ENCODE measurements around the gene TDRD7.

Gene TDRD7

GRCh38 chr9:97431549-97432143, 19.8 kb downstream of the TDRD7 start:
- Histone ChIP-seq H3K79me1 (ENCODE audit: low read depth, low read length) (no peaks in the 10 kb centered on the region), H2BK12ac (ENCODE audit: low read length) (no peak overlapping the region), H3K36me3 (replicated peaks in 1 of 2; ENCODE audit: control insufficient read depth in 2 of 2, insufficient read depth in 2 of 2, low read length in 2 of 2) (no peaks in the 10 kb centered on the region), H2BK120ac (ENCODE audit: low read depth, low read length) (no peak overlapping the region), H3K18ac (ENCODE audit: low read length) (no peak overlapping the region), H2BK15ac (ENCODE audit: low read length) (no peak overlapping the region), H3K9ac (ENCODE audit: low read depth, low read length, poor library complexity) (no peak overlapping the region), H3K4me3 (ENCODE audit: low read length in 2 of 2) (no peak overlapping the region), H3K27ac (replicated peaks; ENCODE audit: low read length) (no peak overlapping the region), H4K8ac (ENCODE audit: low read depth, low read length) (no peak overlapping the region), H3K4ac (ENCODE audit: low read length) (no peak overlapping the region), H2AFZ (ENCODE audit: low read length) (no peak overlapping the region), H3K23ac (ENCODE audit: low read depth, low read length, poor library complexity) (no peak overlapping the region), H2AK5ac (ENCODE audit: low read depth, low read length) (no peak overlapping the region), H3K14ac (ENCODE audit: low read length) (no peak overlapping the region), H4K91ac (ENCODE audit: low read depth, low read length, poor library complexity) (no peak overlapping the region), H2BK5ac (ENCODE audit: low read length) (no peak overlapping the region), H3K27me3 (ENCODE audit: control insufficient read depth in 3 of 3, insufficient read depth in 3 of 3, low read depth in 1 of 3, low read length in 3 of 3) (peaks cover 0 to 5% (median 0%) of the 10 kb centered on the region in 3 experiments), H3K9me3 (replicated peaks in 1 of 2; ENCODE audit: control insufficient read depth in 2 of 2, insufficient read depth in 1 of 2, low read depth in 1 of 2, low read length in 2 of 2) (no peaks in the 10 kb centered on the region), H3K4me1 (ENCODE audit: control insufficient read depth in 2 of 2, insufficient read depth in 1 of 2, low read depth in 1 of 2, low read length in 2 of 2) (peaks cover 0 to 7% of the 10 kb centered on the region in 2 donors), H3K4me2 (ENCODE audit: insufficient read depth, low read length, poor library complexity, severe bottlenecking) (no peak overlapping the region)
- no peak for DNase-seq (ENCODE audit: low spot score)
- WGBS, 2 donors (ENCODE audit: extremely low coverage in 2 of 2, insufficient read length in 2 of 2, insufficient replicate concordance in 1 of 2), result no CpG with 5 or more reads among the region's 5 CpGs

GRCh38 chr9:97437051-97437600, 25.2 kb downstream of the TDRD7 start:
- Histone ChIP-seq H2BK120ac (ENCODE audit: low read depth, low read length) (no peak overlapping the region), H3K4me1 (ENCODE audit: control insufficient read depth in 2 of 2, insufficient read depth in 1 of 2, low read depth in 1 of 2, low read length in 2 of 2) (no peaks in the 10 kb centered on the region), H2AK5ac (ENCODE audit: low read depth, low read length) (no peak overlapping the region), H3K27ac (replicated peaks; ENCODE audit: low read length) (no peak overlapping the region), H3K79me1 (ENCODE audit: low read depth, low read length) (no peaks in the 10 kb centered on the region), H3K4me3 (ENCODE audit: low read length in 2 of 2) (no peak overlapping the region), H3K36me3 (replicated peaks in 1 of 2; ENCODE audit: control insufficient read depth in 2 of 2, insufficient read depth in 2 of 2, low read length in 2 of 2) (no peaks in the 10 kb centered on the region), H3K4me2 (ENCODE audit: insufficient read depth, low read length, poor library complexity, severe bottlenecking) (no peak overlapping the region), H3K14ac (ENCODE audit: low read length) (no peak overlapping the region), H4K91ac (ENCODE audit: low read depth, low read length, poor library complexity) (no peak overlapping the region), H2AFZ (ENCODE audit: low read length) (no peak overlapping the region), H3K4ac (ENCODE audit: low read length) (no peak overlapping the region), H3K27me3 (ENCODE audit: control insufficient read depth in 3 of 3, insufficient read depth in 3 of 3, low read depth in 1 of 3, low read length in 3 of 3) (no peaks in the 10 kb centered on the region), H2BK15ac (ENCODE audit: low read length) (no peak overlapping the region), H3K23ac (ENCODE audit: low read depth, low read length, poor library complexity) (no peak overlapping the region), H2BK12ac (ENCODE audit: low read length) (no peak overlapping the region), H3K18ac (ENCODE audit: low read length) (no peak overlapping the region), H3K9ac (ENCODE audit: low read depth, low read length, poor library complexity) (no peak overlapping the region), H4K8ac (ENCODE audit: low read depth, low read length) (no peak overlapping the region), H2BK5ac (ENCODE audit: low read length) (no peak overlapping the region), H3K9me3 (replicated peaks in 1 of 2; ENCODE audit: control insufficient read depth in 2 of 2, insufficient read depth in 1 of 2, low read depth in 1 of 2, low read length in 2 of 2) (no peaks in the 10 kb centered on the region)
- DNase-seq (ENCODE audit: low spot score), result no peak
- WGBS, 2 donors (ENCODE audit: extremely low coverage in 2 of 2, insufficient read length in 2 of 2, insufficient replicate concordance in 1 of 2), result no CpG with 5 or more reads among the region's 1 CpG

- no peak overlapping the region for H3K9ac ChIP-seq (ENCODE audit: low read depth, low read length, poor library complexity)
- H3K23ac ChIP-seq (ENCODE audit: low read depth, low read length, poor library complexity), result no peak overlapping the region
- no peak overlapping the region for H2BK120ac ChIP-seq (ENCODE audit: low read depth, low read length)
- no peak overlapping the region for H4K91ac ChIP-seq (ENCODE audit: low read depth, low read length, poor library complexity)
- H3K36me3 ChIP-seq (replicated peaks in 1 of 2; ENCODE audit: control insufficient read depth in 2 of 2, insufficient read depth in 2 of 2, low read length in 2 of 2), result no peaks in the 10 kb centered on the region
- H3K4me2 ChIP-seq (ENCODE audit: insufficient read depth, low read length, poor library complexity, severe bottlenecking), result no peak overlapping the region
- no peaks in the 10 kb centered on the region for H3K9me3 ChIP-seq (replicated peaks in 1 of 2; ENCODE audit: control insufficient read depth in 2 of 2, insufficient read depth in 1 of 2, low read depth in 1 of 2, low read length in 2 of 2)
- H3K4ac ChIP-seq (ENCODE audit: low read length), result no peak overlapping the region
- H2AFZ ChIP-seq (ENCODE audit: low read length), result no peak overlapping the region
- no peak for DNase-seq (ENCODE audit: low spot score)
- H3K14ac ChIP-seq (ENCODE audit: low read length), result no peak overlapping the region
- H2BK15ac ChIP-seq (ENCODE audit: low read length), result no peak overlapping the region
- no peak overlapping the region for H2BK5ac ChIP-seq (ENCODE audit: low read length)
- no peak overlapping the region for H2BK12ac ChIP-seq (ENCODE audit: low read length)
- H3K4me1 ChIP-seq (ENCODE audit: control insufficient read depth in 2 of 2, insufficient read depth in 1 of 2, low read depth in 1 of 2, low read length in 2 of 2), result no peaks in the 10 kb centered on the region
- no peak overlapping the region for H3K4me3 ChIP-seq (ENCODE audit: low read length in 2 of 2)
- H3K18ac ChIP-seq (ENCODE audit: low read length), result no peak overlapping the region
- no peak overlapping the region for H2AK5ac ChIP-seq (ENCODE audit: low read depth, low read length)
- H3K27ac ChIP-seq (replicated peaks; ENCODE audit: low read length), result no peak overlapping the region
- no CpG with 5 or more reads among the region's 2 CpGs for WGBS, 2 donors (ENCODE audit: extremely low coverage in 2 of 2, insufficient read length in 2 of 2, insufficient replicate concordance in 1 of 2)
- no peaks in the 10 kb centered on the region for H3K27me3 ChIP-seq (ENCODE audit: control insufficient read depth in 3 of 3, insufficient read depth in 3 of 3, low read depth in 1 of 3, low read length in 3 of 3)
- no peaks in the 10 kb centered on the region for H3K79me1 ChIP-seq (ENCODE audit: low read depth, low read length)
- H4K8ac ChIP-seq (ENCODE audit: low read depth, low read length), result no peak overlapping the region
Observed at GRCh38 chr9:97438257-97438656, 26.4 kb downstream of the TDRD7 start.

- Histone ChIP-seq H2BK12ac (ENCODE audit: low read length) (no peak overlapping the region), H2BK15ac (ENCODE audit: low read length) (no peak overlapping the region), H3K36me3 (replicated peaks in 1 of 2; ENCODE audit: control insufficient read depth in 2 of 2, insufficient read depth in 2 of 2, low read length in 2 of 2) (no peaks in the 10 kb centered on the region), H3K27me3 (ENCODE audit: control insufficient read depth in 3 of 3, insufficient read depth in 3 of 3, low read depth in 1 of 3, low read length in 3 of 3) (no peaks in the 10 kb centered on the region), H3K4me2 (ENCODE audit: insufficient read depth, low read length, poor library complexity, severe bottlenecking) (no peak overlapping the region), H2BK120ac (ENCODE audit: low read depth, low read length) (no peak overlapping the region), H3K27ac (replicated peaks; ENCODE audit: low read length) (no peak overlapping the region), H3K4ac (ENCODE audit: low read length) (no peak overlapping the region), H3K79me1 (ENCODE audit: low read depth, low read length) (no peaks in the 10 kb centered on the region), H2AK5ac (ENCODE audit: low read depth, low read length) (no peak overlapping the region), H4K91ac (ENCODE audit: low read depth, low read length, poor library complexity) (no peak overlapping the region), H2BK5ac (ENCODE audit: low read length) (no peak overlapping the region), H3K4me3 (ENCODE audit: low read length in 2 of 2) (no peak overlapping the region), H3K9me3 (replicated peaks in 1 of 2; ENCODE audit: control insufficient read depth in 2 of 2, insufficient read depth in 1 of 2, low read depth in 1 of 2, low read length in 2 of 2) (no peaks in the 10 kb centered on the region), H3K14ac (ENCODE audit: low read length) (no peak overlapping the region), H3K23ac (ENCODE audit: low read depth, low read length, poor library complexity) (no peak overlapping the region), H4K8ac (ENCODE audit: low read depth, low read length) (no peak overlapping the region), H2AFZ (ENCODE audit: low read length) (no peak overlapping the region), H3K18ac (ENCODE audit: low read length) (no peak overlapping the region), H3K4me1 (ENCODE audit: control insufficient read depth in 2 of 2, insufficient read depth in 1 of 2, low read depth in 1 of 2, low read length in 2 of 2) (no peaks in the 10 kb centered on the region), H3K9ac (ENCODE audit: low read depth, low read length, poor library complexity) (no peak overlapping the region)
- no peak for DNase-seq (ENCODE audit: low spot score)
Observed at GRCh38 chr9:97438666-97439065, 26.8 kb downstream of the TDRD7 start.
